ENCODE data around the gene TTLL8. TPM values are rescaled to one million over a fixed set of nuclear protein-coding genes. Genes with fewer than 3 reads are reported as not detected.

Gene TTLL8
- total and polyA plus RNA-seq, 2 of the 8 experiments (the other 6 are each of a cell fraction or from before 2014, with no cell fraction given): not detected

GRCh38 chr22:50104141-50104544 lies 46.0 kb upstream of the TTLL8 start:
- Histone ChIP-seq H4K5ac (ENCODE audit: insufficient read length, low read depth, low read length) (no peak overlapping the region), H3K4me3 (ENCODE audit: extremely low read depth in 1 of 4, insufficient read depth in 2 of 4, low read depth in 3 of 4, low read length in 4 of 4) (no peak overlapping the region), H3K79me1 (ENCODE audit: low read depth, low read length) (no peaks in the 10 kb centered on the region), H2BK12ac (ENCODE audit: low read depth, low read length) (no peak overlapping the region), H3K4me2 (ENCODE audit: insufficient read depth in 1 of 2, low read depth in 2 of 2, low read length in 2 of 2) (no peak overlapping the region), H3K79me2 (ENCODE audit: control insufficient read depth in 1 of 2, insufficient read depth in 2 of 2, low read length in 2 of 2) (no peaks in the 10 kb centered on the region), H3K4me1 (replicated peaks in 1 of 4; ENCODE audit: control insufficient read depth in 3 of 4, insufficient read depth in 4 of 4, low read length in 3 of 4) (no peaks in the 10 kb centered on the region), H3K9me3 (ENCODE audit: insufficient read depth in 2 of 2, low read depth in 1 of 2, low read length in 1 of 2) (no peaks in the 10 kb centered on the region), H3K23me2 (ENCODE audit: low read depth, low read length) (no peaks in the 10 kb centered on the region), H2BK20ac (ENCODE audit: low read length) (no peak overlapping the region), H2BK5ac (ENCODE audit: low read depth, low read length) (no peak overlapping the region), H4K8ac (ENCODE audit: extremely low read depth, insufficient read depth, low read length) (no peak overlapping the region), H3K18ac (ENCODE audit: extremely low read depth, low read length) (no peak overlapping the region), H3K27ac (ENCODE audit: low read depth, low read length) (no peak overlapping the region), H3K9ac (replicated peaks in 1 of 4; ENCODE audit: extremely low read depth in 1 of 4, low read depth in 3 of 4, low read length in 3 of 4) (no peak overlapping the region), H2BK120ac (replicated peaks; ENCODE audit: low read depth, low read length) (no peak overlapping the region), H3K14ac (ENCODE audit: insufficient read length) (no peak overlapping the region), H2AFZ (ENCODE audit: low read length) (no peak overlapping the region), H2BK15ac (ENCODE audit: low read length) (no peak overlapping the region), H3K56ac (replicated peaks; ENCODE audit: insufficient read length, low read depth, low read length) (no peak overlapping the region), H4K20me1 (replicated peaks in 1 of 2; ENCODE audit: control insufficient read depth in 1 of 2, insufficient read depth in 2 of 2, low read length in 2 of 2) (peaks cover 0 to 1% of the 10 kb centered on the region in 2 experiments), H4K91ac (replicated peaks; ENCODE audit: insufficient read length, low read length) (no peak overlapping the region), H3K27me3 (replicated peaks in 1 of 4; ENCODE audit: control insufficient read depth in 3 of 4, extremely low read depth in 1 of 4, insufficient read depth in 3 of 4, low read length in 3 of 4) (no peaks in the 10 kb centered on the region; a peak in 2 of 7 replicates), H3K23ac (ENCODE audit: insufficient read length) (no peak overlapping the region), H2AK5ac (ENCODE audit: low read depth, low read length) (no peak overlapping the region), H3K4ac (replicated peaks; ENCODE audit: insufficient read length, low read depth, low read length) (no peak overlapping the region), H3K36me3 (ENCODE audit: control insufficient read depth in 2 of 4, insufficient read depth in 4 of 4, low read length in 3 of 4) (no peaks in the 10 kb centered on the region)
- ChIA-PET CTCF (ENCODE audit: partially characterized antibody) (interaction anchor here (1.2 kb wide), 1 partner anchor 43 kb away, joined by 3 read pairs; no protein-coding TSS in a partner anchor), POLR2A (ENCODE audit: partially characterized antibody) (no interaction called here)
- TF ChIP-seq PHF8 (conservative IDR thresholded peaks at IDR 0.05; ENCODE audit: low read depth, low read length) (no peak), HDAC6 (IDR thresholded peaks at IDR 0.05; ENCODE audit: low read depth, low read length) (no peak), CEBPB (IDR thresholded peaks at IDR 0.05; ENCODE audit: low read depth, low read length) (no peak)
- DNase-seq (ENCODE audit: low read depth in 1 of 2, low spot score in 2 of 2): no peak
- 85% methylated on average over 6 of the region's 6 CpGs; no CpG with 5 or more reads in 1 of the 2 experiments for WGBS, 2 experiments (ENCODE audit: extremely low coverage in 1 of 2, insufficient coverage in 1 of 2, insufficient read length in 1 of 2, insufficient replicate concordance in 2 of 2, low coverage in 1 of 2, low lambda C conversion rate in 2 of 2, missing lambda C conversion rate in 1 of 2)
- no peak for FAIRE-seq

Measured in H1 (cell line).